ENCODE results near the gene NAA11.

The NAA11 gene

DNA sequence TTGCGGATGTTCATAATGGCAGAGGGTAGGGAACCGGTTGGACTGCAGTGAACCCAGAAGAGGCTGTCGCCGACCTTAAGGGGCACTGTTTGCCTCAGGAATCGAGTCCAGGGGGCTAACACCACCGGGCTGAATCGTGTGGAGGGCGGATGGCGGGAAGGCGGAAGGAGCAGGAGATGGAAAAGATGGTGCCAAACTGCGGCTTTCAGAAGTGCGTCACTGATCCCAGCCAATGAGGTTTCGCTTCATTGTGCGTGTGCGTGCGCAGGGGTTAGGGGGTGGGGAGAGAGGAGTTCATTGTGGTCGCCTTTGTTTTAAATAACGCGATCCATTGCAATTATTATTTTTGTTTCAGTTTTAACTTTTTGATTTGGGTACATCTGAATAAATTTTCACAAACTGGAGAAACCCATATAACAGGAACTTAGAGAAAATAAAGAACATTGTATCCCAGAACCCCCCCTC is at the start of gene NAA11:
Gene NAA11, minus strand, starts transcription at position 198 of the 465 bp plus-strand sequence. Its CDS starts 184 bp downstream, at position 14.
- DNase-seq, result no peak

DNA sequence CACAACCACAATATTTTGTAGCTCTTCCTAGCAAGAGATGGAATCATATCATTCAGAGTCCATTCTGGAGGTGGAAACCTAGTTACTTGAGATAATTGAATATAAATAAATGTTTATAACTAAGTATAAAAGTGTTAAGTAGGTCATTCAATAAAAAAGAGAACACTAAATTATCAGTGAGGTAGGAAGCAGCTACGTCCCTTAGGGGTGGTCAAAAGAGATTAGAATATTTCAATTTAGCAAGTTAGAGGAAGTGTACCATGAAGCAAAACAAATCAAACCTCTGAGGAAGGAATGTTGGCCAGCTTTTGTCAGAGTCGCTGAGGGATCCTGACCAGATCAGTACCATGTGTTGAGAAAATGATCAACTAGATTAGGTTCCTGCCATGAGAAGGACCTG is 44.2 kb upstream of the NAA11 start:
- no peak for DNase-seq

DNA sequence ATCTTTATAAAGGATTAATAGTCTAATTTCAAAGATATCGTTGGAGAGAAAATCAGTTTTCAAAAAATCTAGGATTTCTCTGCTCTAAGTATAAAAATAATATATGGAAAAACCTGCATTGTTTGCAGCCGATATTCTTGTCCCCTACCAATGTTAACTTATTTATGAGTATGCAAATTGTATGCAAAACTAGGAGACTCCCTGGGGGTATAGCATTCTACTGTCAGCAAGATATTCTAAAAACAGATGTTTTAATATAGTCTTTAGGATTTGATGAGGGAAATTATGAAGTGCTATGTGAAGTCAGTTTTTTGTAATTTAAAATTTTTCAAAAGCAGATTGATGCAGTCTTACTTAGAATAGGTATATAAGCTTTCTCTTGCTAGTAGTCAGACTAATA is 41.2 kb upstream of the NAA11 start:
- DNase-seq, result no peak

DNA sequence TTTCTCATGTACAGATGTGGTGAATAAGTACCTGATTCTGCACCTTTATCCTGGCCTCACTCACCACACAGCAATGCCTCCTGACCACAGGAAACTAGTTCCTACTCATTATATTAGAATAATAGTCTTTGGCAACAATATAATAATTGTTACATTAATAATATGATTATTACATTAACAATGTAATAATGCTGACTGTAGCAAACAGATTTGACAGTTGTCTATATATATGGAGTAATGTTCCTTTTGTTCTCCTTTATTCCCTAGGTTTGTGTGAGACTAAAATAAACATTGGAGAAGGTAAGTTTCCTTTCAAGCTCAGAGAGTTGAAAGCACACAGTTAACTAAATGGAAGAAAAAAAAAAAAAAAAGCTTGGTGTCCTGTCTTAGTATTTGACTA is 40.6 kb upstream of the NAA11 start:
- no peak for DNase-seq

DNA sequence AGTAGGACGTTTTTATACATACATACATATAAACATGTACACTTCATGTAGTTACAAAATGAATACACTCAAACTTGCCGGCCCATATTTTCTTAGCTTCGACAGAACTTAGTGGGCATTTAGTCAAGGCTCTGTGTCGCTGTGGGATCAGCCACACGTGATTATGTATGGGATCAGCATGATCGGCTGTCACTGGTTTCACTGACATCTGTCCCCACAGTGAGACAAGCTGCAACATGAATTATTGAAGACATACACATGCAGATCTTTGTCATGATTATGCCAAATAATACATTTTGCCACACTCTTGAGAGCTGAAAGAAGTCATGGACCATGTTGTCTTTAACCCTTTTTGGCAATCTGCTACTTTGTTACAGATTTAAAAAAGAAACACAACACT is 38.2 kb upstream of the NAA11 start:
- DNase-seq, result no peak

DNA sequence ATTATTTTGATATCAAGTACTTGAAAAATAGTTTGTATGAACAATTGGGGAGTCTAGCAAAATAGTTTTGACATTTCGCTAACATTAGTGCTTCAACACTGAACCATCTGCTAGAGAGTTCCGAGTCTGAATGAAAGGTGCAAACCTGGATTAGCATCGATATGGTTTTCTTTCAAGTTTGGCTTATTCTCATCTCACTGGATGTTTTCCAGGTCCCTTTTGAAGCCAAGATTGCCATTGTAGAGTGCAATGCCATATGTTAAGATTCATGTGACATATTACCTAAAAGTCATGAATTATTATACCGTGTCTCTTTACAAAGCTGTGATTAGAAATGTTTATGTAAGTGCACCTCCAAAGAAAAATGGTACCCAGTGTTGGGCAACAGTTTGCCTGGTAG is 36.8 kb upstream of the NAA11 start:
- DNase-seq, result no peak

DNA sequence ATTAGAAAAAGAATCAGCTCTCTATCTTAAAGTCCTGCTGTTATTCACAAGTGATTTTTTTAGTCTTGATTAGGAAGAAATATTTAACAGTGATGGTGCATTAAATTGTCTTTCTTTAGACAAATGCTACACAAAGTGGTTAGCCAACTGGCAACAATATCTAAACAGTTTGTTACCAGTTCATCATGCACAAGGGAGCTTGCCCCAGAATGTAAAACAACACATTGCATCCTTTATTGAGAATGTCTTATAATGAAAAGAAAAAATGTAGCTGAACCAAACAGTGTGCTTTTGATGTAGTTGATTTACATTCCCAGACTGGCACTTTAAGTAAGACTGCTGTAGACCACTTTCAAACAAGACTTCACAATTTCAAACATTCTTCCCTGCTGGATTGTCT is 34.1 kb upstream of the NAA11 start:
- no peak for DNase-seq

DNA sequence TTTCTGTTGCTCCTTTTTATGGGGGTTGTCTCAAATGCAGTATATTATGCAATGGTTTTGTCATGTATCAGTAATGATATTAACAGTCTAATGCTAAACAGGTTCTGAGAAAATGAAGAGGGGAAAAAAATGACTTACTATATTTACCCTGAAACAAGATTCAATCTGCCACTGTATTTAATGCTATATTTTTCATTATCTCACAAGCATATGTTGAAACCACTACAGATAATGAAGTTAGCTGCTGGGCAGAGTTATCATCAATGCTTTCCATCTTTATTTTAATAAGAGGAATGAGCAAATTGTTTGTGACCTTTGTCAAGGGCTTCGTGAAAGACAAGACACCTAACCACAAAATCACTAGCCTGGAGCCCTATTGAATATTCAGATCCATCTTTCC is 32.6 kb upstream of the NAA11 start:
- no peak for DNase-seq

DNA sequence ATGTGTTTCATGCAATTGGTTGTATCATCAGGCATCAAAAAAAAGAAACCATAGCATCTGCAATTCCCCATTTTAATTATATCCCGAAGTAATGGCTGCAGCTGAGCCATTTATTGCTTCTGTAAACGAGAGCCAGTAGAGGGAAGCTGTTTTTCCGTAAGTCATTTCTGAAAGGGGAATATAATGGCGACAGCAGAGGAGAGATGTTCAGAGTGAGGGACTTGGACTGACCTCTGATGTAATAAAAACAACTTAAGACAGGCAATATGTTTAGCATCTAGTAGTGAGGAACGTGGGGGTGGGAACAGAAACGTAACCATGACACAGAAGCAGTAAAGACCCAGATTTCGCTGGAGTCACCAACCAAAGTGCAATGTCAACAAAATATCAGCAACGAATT is 31.5 kb upstream of the NAA11 start:
- DNase-seq, result no peak

DNA sequence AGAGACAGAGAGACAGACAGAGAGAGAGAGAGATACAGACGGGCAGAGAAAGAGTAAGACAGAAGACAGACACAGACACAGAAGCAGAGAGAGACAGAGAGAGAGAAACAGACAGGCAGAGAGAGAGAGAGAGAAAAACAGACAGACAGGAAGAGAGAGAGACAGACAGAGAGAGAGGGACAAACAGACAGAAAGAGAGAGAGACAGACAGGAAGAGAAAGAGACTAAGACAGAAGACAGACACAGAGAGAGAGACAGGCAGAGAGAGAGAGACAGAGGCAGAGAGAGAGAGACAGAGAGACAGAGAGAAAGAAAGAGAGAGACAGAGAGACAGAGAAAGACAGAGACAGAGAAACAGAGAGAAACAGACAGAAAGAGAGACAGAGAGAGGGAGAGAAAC is 27.2 kb upstream of the NAA11 start:
- no peak for DNase-seq

DNA sequence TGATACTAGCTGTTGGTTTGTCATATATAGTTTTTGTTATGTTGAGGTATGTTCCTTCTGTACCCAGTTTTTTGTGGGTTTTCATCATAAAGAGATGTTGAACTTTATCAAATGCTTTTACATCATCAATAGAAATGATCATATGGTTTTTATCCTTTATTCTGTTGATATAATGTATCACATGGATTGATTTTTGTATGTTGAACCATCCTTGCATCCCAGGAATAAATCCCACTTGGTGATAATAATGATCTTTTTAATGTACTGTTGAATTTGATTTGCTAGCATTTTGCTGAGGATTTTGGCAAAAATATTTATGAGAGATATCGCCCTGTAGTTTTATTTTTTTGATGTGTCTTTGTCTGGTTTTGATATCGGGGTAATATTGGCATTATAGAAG is 22.5 kb upstream of the NAA11 start:
- no peak for DNase-seq

DNA sequence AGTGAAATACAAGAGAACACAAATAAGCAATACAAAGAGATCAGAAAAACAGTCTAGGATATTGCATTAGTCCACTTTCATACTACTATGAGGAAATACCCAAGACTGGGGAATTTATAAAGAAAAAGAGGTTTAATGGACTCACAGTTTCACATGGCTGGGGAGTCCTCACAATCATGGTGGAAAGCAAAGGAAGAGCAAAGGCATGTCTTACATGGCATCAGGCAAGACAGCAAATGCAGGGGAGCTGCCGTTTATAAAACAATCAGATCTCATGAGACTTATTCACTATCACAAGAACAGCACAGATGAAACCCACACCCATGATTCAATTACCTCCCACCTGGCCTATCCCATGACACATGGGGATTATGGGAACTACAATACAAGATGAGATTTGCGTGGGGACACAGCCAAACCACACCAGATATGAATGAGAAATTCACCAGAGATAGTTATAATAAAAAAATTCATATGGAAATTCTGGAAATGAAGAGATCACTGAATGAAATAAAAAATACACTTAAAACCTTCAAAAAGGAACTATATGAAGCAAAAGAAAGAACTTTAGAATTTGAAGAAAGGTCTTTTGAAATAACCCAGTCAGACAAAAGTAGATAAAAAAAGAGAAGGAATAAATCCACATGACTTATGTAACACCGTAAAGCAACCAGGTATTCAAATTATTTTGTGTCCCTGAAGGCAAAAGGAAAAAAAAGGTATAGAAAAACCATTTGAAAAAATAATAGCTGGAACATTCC is 16.2 kb upstream of the NAA11 start:
- no peak for DNase-seq

DNA sequence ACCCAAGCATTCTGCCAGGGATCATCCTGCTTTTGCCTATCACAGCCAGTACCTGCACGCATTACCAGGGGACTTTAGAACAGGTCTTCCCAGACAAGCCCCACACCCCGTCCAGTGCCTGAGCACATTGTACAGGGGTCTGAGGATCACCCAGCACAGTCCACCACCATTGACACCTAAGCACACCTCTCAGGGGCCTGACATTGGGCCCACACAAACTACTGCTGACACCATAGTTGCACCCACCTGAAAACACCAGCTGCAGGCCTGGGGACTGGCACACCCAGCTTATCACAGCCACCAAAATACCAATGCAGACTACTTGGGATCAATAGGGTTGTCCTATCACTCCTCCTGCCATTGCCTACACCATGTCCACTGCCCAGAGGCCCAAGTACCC is 14.7 kb upstream of the NAA11 start:
- DNase-seq, result no peak

DNA sequence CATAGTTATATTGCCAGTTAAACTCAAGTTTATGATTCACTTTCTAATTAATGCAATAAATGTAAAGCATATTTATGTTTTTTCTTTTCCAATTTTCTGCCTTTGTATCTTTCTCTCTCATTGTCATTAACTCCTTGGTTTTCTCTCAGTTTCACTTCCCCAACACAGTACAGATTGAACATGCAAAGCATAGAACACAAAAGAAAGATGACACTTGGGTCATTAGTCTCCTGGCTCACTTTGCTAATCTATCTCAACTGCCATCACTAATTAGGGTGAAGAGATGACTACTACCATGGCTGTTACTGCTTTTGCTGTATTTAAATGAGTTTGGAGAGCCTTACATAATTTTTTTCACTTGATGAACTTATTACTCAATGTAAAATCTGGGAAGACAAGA is 12.3 kb upstream of the NAA11 start:
- DNase-seq, result no peak

DNA sequence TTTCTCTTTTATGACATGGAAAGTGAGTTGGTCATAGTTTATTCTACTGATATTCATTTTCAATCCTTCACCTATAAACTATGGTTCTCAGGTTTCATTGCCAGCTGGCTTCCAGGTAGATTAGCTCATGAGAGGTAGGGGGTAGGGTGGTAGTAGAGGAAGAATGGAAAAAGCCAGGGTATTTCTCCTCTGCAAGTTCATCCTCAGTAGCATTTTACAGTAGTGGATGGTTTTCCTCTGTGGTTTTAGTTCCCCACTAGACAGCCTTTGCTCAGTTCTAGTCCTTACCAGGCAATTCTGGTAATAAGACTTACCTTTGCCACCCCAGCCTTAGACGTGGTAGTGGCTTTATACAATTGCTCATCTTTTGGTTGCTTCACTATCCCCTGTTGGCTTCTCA is 8.9 kb upstream of the NAA11 start:
- DNase-seq, result no peak

DNA sequence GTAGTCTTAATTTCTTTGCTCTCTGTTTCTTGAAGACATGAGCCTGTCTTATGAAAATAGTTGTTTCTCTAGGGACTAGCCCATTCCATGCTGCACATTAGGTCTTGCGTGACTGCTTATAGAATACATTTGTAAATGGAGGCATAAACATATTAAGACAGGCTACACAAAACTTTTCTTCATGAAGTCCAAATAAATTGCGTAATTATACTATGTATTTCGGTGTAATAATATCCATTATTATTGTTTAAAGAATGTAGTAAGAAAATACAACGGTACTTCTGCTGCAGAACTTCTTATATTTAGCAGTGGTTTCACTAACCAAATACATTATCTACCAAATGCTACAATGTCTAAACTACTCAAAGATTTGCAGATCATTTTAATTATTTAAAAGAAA is 8.5 kb upstream of the NAA11 start:
- no peak for DNase-seq

DNA sequence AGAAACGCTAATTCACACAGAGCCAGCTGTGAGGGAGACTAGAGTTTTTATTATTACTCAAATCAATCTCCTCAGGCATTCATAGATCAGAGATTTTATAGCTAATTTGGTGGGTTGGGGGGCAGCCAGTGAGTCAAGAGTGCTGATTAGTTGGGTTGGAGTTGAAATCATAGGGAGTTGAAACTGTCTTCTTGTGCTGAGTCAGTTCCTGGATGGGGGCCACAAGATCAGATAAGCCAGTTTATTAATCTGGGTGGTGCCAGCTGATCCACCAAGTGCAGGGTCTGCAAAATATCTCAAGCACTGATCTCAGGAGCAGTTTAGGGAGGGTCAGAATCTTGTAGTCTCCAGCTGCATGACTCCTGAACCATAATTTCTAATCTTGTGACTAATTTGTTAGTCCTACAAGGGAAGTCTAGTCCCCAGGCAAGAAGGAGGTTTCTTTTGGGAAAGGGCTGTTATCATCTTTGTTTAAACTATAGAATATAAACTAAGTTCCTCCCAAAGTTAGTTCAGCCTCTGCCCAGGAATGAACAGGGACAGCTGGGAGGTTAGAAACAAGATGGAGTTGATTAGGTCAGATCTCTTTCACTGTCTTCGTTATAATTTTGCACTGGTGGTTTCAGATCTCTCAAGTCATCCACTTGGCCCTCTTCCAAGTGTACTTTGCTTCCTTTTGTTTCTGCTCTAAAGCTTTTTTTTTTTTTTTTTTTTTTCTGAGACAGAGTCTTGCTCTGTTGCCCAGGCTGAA is 5.4 kb upstream of the NAA11 start:
- no peak for DNase-seq

DNA sequence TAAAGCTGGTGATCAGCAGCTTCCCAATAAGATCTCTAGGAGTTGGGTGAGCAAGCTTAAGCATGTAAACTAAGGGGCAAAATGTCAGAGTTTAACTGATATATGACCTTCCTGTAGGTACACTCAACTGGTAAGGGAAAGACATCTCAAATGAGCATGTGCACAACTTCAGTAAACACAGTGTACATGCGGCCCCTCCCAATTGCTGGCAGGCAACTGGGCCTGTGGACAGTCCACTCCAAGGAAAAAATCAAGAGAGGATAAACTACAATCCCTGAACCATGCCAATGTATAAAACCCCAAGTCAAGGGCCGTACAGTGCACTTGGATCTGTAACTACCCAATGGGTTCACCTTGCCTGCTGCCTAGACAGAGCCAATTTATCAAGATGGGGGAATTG is 4.9 kb upstream of the NAA11 start:
- DNase-seq, result no peak

DNA sequence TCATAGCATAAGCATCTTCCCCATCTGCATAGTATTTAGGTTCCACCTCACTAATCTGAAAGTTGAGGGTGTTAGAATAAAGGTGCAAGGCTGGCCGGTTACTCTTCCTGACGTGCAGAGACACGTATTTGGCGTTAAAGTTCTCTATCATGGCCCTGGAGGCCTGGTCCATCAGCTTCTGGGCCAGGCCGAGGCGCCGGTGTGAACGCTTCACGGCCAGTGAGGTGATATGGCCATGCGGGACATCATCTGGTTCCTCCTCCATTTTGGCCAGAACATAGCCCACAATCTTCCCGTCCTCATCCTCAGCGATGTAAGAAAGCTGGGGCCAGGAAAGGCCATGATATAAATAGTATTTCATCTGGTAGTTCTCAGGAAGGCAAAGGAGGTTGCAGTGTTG is 425 bp downstream of the NAA11 start:
- no peak for DNase-seq

DNA sequence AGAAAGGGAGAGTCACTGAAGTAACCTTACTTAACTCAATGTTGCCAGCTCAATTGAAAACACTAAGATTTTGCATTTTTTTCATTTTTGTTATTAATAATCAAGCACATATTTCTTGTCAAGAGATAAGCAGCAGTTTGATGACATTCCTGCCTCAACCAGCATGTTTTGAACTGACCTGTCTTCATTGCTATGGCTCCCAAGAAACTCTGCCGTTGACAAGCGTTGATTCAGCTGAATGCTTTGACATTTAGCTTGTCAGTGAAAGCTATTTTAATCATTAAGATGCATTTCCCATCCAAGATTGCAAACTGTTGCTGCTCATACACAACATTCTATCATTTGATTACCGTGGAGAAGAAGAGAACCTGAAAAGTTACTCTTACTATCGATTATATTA is 5.9 kb downstream of the NAA11 start:
- no peak for DNase-seq

DNA sequence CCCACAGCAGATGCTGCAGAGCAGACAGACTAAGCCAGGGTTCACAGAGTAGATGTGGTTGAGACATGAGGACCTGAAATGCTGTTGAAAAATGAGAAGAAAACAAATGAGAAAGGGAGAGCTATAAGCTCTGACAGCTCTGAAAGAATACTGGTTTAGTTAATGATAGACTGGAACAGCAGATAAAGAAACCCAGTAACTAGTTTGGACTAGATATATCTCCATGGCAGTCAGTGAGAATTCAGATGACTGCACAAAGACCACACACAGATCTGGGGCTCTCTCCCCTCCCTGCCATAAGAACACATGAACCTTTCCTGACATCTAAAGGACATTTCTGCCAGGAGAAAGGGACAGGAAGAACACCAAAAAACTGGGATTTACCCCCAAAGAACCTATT is 8.2 kb downstream of the NAA11 start:
- DNase-seq, result no peak

DNA sequence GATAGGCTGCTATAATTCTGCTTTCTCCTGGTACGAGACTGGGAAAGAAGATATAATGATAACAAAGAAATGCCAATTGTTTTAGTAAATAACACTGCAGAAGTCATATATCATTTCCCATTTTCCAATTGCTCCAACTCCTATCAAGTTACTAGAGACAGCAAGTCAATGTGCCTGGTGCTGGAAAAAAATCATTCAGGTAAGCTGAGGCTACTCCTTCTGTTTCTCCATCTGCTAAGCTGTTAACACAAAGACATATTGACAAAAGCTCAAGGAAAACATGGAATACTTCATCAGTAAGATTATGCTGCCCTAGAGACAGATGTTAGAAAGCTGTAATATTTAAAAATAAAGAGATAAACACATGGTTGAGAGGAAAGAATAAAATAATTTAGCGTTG is 10.0 kb downstream of the NAA11 start:
- no peak for DNase-seq

DNA sequence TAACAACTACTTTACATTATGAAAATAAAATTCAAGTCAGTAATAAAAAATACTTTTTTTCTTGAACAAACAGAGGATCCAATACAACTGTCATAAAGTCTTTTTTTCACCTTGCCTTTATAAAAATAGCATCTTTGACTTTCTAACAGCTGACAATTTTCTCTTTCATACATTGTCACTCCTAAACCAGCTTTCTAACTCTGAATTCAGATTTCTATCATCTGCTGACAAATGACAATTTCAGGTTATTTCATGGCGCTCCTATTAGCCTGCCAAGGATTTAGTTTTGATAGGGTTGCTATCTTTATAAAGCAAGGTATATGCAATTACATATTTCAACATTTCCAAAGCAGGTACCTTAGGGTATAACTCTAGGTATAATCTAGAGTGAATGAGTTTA is 14.6 kb downstream of the NAA11 start:
- no peak for DNase-seq

DNA sequence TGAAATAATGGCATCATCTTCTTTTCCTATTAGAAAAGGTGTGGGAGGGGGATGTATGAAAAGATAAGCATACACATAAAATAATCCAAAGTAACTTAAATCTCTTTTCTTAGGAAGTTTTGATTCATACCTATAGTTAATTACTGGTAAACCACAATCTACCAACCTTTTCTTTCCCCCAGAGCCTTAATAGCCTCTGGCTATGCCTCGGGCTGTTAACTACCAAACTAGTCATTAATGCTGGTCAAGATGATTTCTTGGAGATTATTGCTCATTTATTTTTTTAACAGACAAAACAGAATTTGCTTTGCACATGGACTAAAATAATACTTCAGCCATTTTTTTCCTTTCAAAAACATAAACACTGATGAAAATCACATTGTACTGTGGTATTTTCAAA is 16.9 kb downstream of the NAA11 start:
- no peak for DNase-seq

DNA sequence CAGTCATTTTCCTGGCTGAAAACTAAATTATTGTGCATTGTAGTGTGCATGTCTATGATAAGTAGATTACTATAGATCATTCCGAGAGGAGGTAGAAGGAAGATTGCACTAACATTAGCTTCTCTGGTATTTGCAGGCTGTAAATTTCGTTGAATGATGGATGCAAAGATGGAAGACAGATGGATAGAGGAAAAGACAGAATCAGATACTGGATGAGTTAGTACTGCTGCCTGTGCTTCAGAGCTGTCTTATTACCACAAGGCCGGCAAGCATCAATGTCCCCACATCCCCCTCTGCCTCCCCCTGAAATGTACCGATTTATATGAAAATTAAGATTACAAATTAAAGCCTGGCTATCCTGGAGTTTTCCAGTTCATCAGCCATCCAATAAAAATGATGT is 17.7 kb downstream of the NAA11 start:
- DNase-seq, result no peak

Data from stimulated activated CD4-positive, alpha-beta T cell treated with anti-CD3 and anti-CD28 coated beads, Interleukin-2, amount 100 ng/mL, for 48 hours (primary cell).